HCT116 (cell line): ENCODE measurements around the gene FAM24B. TPM values are rescaled to one million over a fixed set of nuclear protein-coding genes. Genes with fewer than 3 reads are reported as not detected.

Source experiments
- ATAC-seq: fragments of 200-7000 bp; cut with Tn5 transposase; 2 replicates; pipeline ENCODE4 v1.9.1; 2020; ENCODE audit warnings: mild to moderate bottlenecking, moderate library complexity
- BruUV-seq: library from RNA; stranded (reverse); fragments of 400-500 nt; replicated peaks from 2 replicates; lab custom pipeline; 2021; lab: Mats Ljungman, UMichigan
- CTCF ChIA-PET: fragments of 300-600 bp; sonication (Branson Sonifier 250); formaldehyde crosslinking; loops from one replicate; lab custom pipeline; 2021; ENCODE audit warnings: antibody characterized with exemption; lab: Charles Lee
- POLR2A ChIA-PET: fragments of 300-600, 350-600 bp; sonication (Branson Sonifier 250); formaldehyde crosslinking; loops from one replicate; lab custom pipeline; 2021; ENCODE audit warnings: antibody characterized with exemption; lab: Charles Lee
- RAD21 ChIA-PET, 2 experiments: fragments of 300-600 bp; sonication (Branson Sonifier 250); formaldehyde crosslinking; loops; one replicate each; lab custom pipeline; 2023; ENCODE audit warnings: low total read pairs in 2 of 2; ENCODE audit not compliant: uncharacterized antibody in 2 of 2, unreplicated experiment in 2 of 2, low non-redundant PET in 1 of 2; lab: Charles Lee
- DNase-seq: peaks from one replicate; pipeline ENCODE4 v3.0.0-alpha.2; 2010; ENCODE audit warnings: low read depth, low spot score
- H2AFZ ChIP-seq: fragments of 200-600 bp; shearing (Covaris generic), sonication (generic); 2 replicates; pipeline ENCODE4 v1.6.1; 2017; ENCODE audit warnings: low read depth, mixed run types, mixed read lengths, antibody characterized with exemption, low read length; ENCODE audit not compliant: poor library complexity, severe bottlenecking
- H3K27ac ChIP-seq: 2 replicates; pipeline ENCODE4 v1.5.1; 2012; ENCODE audit warnings: low read depth, low read length
- H3K27me3 ChIP-seq: fragments of 200-600 bp; sonication (generic); 2 replicates; pipeline ENCODE4 v1.6.1; 2016; ENCODE audit warnings: mixed run types, low read length, mixed read lengths; ENCODE audit not compliant: insufficient read depth
- H3K36me3 ChIP-seq, 2 experiments: fragments of 200-500 bp in 1 of 2; fragments of 200-600 bp in 1 of 2; sonication (Bioruptor generic) in 1 of 2; sonication (generic) in 1 of 2; 2 replicates each; pipeline versions ENCODE4 v1.5.1 to v1.6.1; 2014 to 2016; ENCODE audit warnings: low read length in 2 of 2, inconsistent platforms in 1 of 2, mixed read lengths in 1 of 2, mixed run types in 1 of 2; ENCODE audit not compliant: insufficient read depth in 2 of 2, control insufficient read depth in 1 of 2
- H3K4me1 ChIP-seq, 2 experiments: fragments of 200-600 bp in 1 of 2; sonication (generic) in 1 of 2; 2 replicates each; pipeline versions ENCODE4 v1.5.1 to v1.6.1; 2012 to 2017; ENCODE audit warnings: low read length in 2 of 2, inconsistent platforms in 1 of 2, mild to moderate bottlenecking in 1 of 2, mixed read lengths in 1 of 2, mixed run types in 1 of 2, moderate library complexity in 1 of 2; ENCODE audit not compliant: insufficient read depth in 2 of 2, control insufficient read depth in 1 of 2
- H3K4me2 ChIP-seq: fragments of 200-600 bp; sonication (generic); 2 replicates; pipeline ENCODE4 v1.6.1; 2017; ENCODE audit warnings: mixed run types, low read length, mixed read lengths
- H3K4me3 ChIP-seq, 2 experiments: fragments of 200-600 bp in 1 of 2; sonication (generic) in 1 of 2; replicated peaks in 1 of 2; 2 replicates each; pipeline ENCODE4 v1.5.1; 2011 to 2016; ENCODE audit warnings: low read length in 2 of 2, control low read depth in 1 of 2, low read depth in 1 of 2, mild to moderate bottlenecking in 1 of 2, mixed read lengths in 1 of 2, mixed run types in 1 of 2
- H3K79me2 ChIP-seq: fragments of 200-600 bp; sonication (generic); 2 replicates; pipeline ENCODE4 v1.6.1; 2017; ENCODE audit warnings: mild to moderate bottlenecking, mixed run types, low read length, moderate library complexity, mixed read lengths; ENCODE audit not compliant: insufficient read depth
- H3K9ac ChIP-seq: fragments of 200-600 bp; sonication (generic); 2 replicates; pipeline ENCODE4 v1.6.1; 2016; ENCODE audit warnings: low read length, mixed read lengths
- H3K9me2 ChIP-seq: fragments of 200-600 bp; sonication (generic), shearing (Covaris generic); 2 replicates; pipeline ENCODE4 v1.6.1; 2017; ENCODE audit warnings: mixed run types, mild to moderate bottlenecking, moderate library complexity; ENCODE audit not compliant: insufficient read depth
- H3K9me3 ChIP-seq, 2 experiments: fragments of 200-500 bp in 1 of 2; fragments of 200-600 bp in 1 of 2; sonication (Bioruptor generic) in 1 of 2; sonication (generic) in 1 of 2; 2 replicates each; pipeline ENCODE4 v1.6.1; 2014 to 2017; ENCODE audit warnings: low read length in 2 of 2, mixed read lengths in 2 of 2, inconsistent platforms in 1 of 2, low read depth in 1 of 2, mild to moderate bottlenecking in 1 of 2, mixed run types in 1 of 2, moderate library complexity in 1 of 2; ENCODE audit not compliant: control insufficient read depth in 1 of 2, insufficient read depth in 1 of 2
- H4K20me1 ChIP-seq: fragments of 200-600 bp; sonication (generic), shearing (Covaris generic); 2 replicates; pipeline ENCODE4 v1.6.1; 2017; ENCODE audit warnings: mixed run types, mild to moderate bottlenecking, moderate library complexity; ENCODE audit not compliant: insufficient read depth
- CBX3 ChIP-seq: IDR thresholded peaks from 2 replicates; pipeline ENCODE4 v1.6.1; 2012; ENCODE audit warnings: low read depth
- CEBPB ChIP-seq: IDR thresholded peaks from 2 replicates; pipeline ENCODE4 v1.6.1; 2012; ENCODE audit warnings: low read depth
- EGR1 ChIP-seq: IDR thresholded peaks from 2 replicates; pipeline ENCODE4 v1.6.1; 2012; ENCODE audit warnings: low read depth
- ELF1 ChIP-seq: IDR thresholded peaks from 2 replicates; pipeline ENCODE4 v1.6.1; 2012; ENCODE audit warnings: low read depth, borderline replicate concordance
- EZH2 ChIP-seq: fragments of 200-600 bp; sonication (generic); IDR thresholded peaks from 2 replicates; pipeline ENCODE4 v1.6.1; 2017; ENCODE audit warnings: antibody characterized with exemption, mixed run types
- JUND ChIP-seq: IDR thresholded peaks from 2 replicates; pipeline ENCODE4 v1.6.1; 2012
- POLR2A ChIP-seq: IDR thresholded peaks from 2 replicates; pipeline ENCODE4 v1.7.0; 2011; ENCODE audit warnings: borderline replicate concordance; ENCODE audit not compliant: insufficient read depth, insufficient read length; ENCODE audit errors: extremely low read depth
- POLR2AphosphoS5 ChIP-seq: IDR thresholded peaks from 2 replicates; pipeline ENCODE4 v1.6.1; 2011; ENCODE audit warnings: mild to moderate bottlenecking, low read depth, low read length, moderate library complexity
- RAD21 ChIP-seq: IDR thresholded peaks from 2 replicates; pipeline ENCODE4 v1.6.1; 2012; ENCODE audit warnings: low read depth, mild to moderate bottlenecking
- SIN3A ChIP-seq: IDR thresholded peaks from 2 replicates; pipeline ENCODE4 v1.6.1; 2012; ENCODE audit warnings: low read depth
- SRF ChIP-seq: IDR thresholded peaks from 2 replicates; pipeline ENCODE4 v1.6.1; 2012; ENCODE audit warnings: low read depth
- TCF7L2 ChIP-seq: IDR thresholded peaks from 2 replicates; pipeline ENCODE4 v1.7.0; 2011; ENCODE audit warnings: borderline replicate concordance, inconsistent platforms; ENCODE audit not compliant: insufficient read depth, insufficient read length; ENCODE audit errors: extremely low read depth
- YY1 ChIP-seq: IDR thresholded peaks from 2 replicates; pipeline ENCODE4 v1.6.1; 2011; ENCODE audit warnings: low read length, low read depth, moderate library complexity, mild to moderate bottlenecking; ENCODE audit not compliant: insufficient replicate concordance; ENCODE audit errors: extremely low read depth
- ZFX ChIP-seq: fragments of 450-650 bp; IDR thresholded peaks from 2 replicates; pipeline ENCODE4 v1.6.1; 2017
- ZNF274 ChIP-seq: fragments of 200-500 bp; sonication (Bioruptor generic); IDR thresholded peaks from 2 replicates; pipeline ENCODE4 v1.6.1; 2014; ENCODE audit warnings: mild to moderate bottlenecking, low read depth, low read length, inconsistent platforms
- intact Hi-C: fragments of 100-400 bp; cut with micrococcal nuclease; formaldehyde crosslinking; loops from 2 replicates; pipeline ENCODE4 v1.10.0; 2022
- total RNA-seq: library from RNA; stranded (reverse); gene quantifications from one replicate; pipeline ENCODE4 v1.2.1, GENCODE V29; 2021; ENCODE audit not compliant: unreplicated experiment
- TF ChIP-seq, protein P1 (sequence below), 3 experiments: fragments of 200-600 bp in 1 of 3; sonication (generic) in 1 of 3; IDR thresholded peaks in 2 of 3; conservative IDR thresholded peaks in 1 of 3; 2 replicates each; pipeline ENCODE4 v1.5.1; 2012 to 2017; ENCODE audit warnings: low read depth in 2 of 3, low read length in 2 of 3, antibody characterized with exemption in 1 of 3, borderline replicate concordance in 1 of 3, control low read depth in 1 of 3, mild to moderate bottlenecking in 1 of 3, mixed read lengths in 1 of 3, mixed run types in 1 of 3, moderate library complexity in 1 of 3; ENCODE audit not compliant: insufficient read depth in 1 of 3
- TF ChIP-seq, protein P2 (sequence below): IDR thresholded peaks from 2 replicates; pipeline ENCODE4 v1.6.1; 2012
- TF ChIP-seq, protein P3 (sequence below): IDR thresholded peaks from 2 replicates; pipeline ENCODE4 v1.6.1; 2012; ENCODE audit warnings: low read depth
- TF ChIP-seq, protein P4 (sequence below): IDR thresholded peaks from 2 replicates; pipeline ENCODE4 v1.6.1; 2011; ENCODE audit warnings: mild to moderate bottlenecking, low read length, moderate library complexity; ENCODE audit not compliant: insufficient replicate concordance; ENCODE audit errors: extremely low read depth
- TF ChIP-seq, protein P5 (sequence below): IDR thresholded peaks from 2 replicates; pipeline ENCODE4 v1.6.1; 2012

FAM24B gene
- total RNA-seq, 1 experiment from 2014 or later = 6.8 TPM

DNA sequence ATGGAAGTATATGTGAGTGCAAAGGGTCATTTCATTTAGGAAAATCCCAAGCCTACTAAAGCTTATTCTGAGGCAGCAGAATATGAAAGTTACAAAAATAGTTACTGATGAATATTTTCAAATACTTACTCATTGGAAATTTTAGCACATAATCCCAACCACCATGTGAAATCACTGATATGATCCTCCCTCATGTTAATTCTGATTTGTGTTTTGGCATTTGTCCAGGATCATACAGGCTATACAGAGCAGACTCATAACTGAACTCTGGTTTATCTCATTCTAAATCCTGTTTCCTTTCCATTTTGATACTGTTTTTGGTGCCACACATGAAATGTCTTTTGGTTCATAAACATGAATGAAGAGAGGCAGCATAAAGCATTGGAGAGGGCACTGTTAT is 3.4 kb upstream of the FAM24B start:
- no peaks in the 10 kb centered on the region for H3K36me3 ChIP-seq
- H3K9me3 ChIP-seq = no peaks in the 10 kb centered on the region
- DNase-seq (no peak), ATAC-seq (no peak)
- peaks cover 20% of the 10 kb centered on the region; the same call in 1 of the 2 replicates for H3K27me3 ChIP-seq
- ChIA-PET CTCF (no interaction called here), RAD21 (no interaction called here), POLR2A (no interaction called here)
- no peaks in the 10 kb centered on the region for H4K20me1 ChIP-seq
- no peak overlapping the region for H3K9ac ChIP-seq
- TF ChIP-seq ELF1 (no peak), CBX3 (no peak), EZH2 (no peak), CEBPB (no peak), ZFX (no peak), JUND (no peak), EGR1 (no peak), YY1 (no peak), RAD21 (no peak), POLR2A (no peak), ZNF274 (no peak), TCF7L2 (no peak), SIN3A (no peak), POLR2AphosphoS5 (no peak), SRF (no peak)
- TF ChIP-seq, protein P1, sequence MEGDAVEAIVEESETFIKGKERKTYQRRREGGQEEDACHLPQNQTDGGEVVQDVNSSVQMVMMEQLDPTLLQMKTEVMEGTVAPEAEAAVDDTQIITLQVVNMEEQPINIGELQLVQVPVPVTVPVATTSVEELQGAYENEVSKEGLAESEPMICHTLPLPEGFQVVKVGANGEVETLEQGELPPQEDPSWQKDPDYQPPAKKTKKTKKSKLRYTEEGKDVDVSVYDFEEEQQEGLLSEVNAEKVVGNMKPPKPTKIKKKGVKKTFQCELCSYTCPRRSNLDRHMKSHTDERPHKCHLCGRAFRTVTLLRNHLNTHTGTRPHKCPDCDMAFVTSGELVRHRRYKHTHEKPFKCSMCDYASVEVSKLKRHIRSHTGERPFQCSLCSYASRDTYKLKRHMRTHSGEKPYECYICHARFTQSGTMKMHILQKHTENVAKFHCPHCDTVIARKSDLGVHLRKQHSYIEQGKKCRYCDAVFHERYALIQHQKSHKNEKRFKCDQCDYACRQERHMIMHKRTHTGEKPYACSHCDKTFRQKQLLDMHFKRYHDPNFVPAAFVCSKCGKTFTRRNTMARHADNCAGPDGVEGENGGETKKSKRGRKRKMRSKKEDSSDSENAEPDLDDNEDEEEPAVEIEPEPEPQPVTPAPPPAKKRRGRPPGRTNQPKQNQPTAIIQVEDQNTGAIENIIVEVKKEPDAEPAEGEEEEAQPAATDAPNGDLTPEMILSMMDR (IDR thresholded peaks at IDR 0.05 in 2 of 3, conservative IDR thresholded peaks at IDR 0.05 in 1 of 3; ENCODE audit: borderline replicate concordance in 1 of 3, insufficient read depth in 1 of 3, low read depth in 2 of 3, low read length in 2 of 3) = no peak
- TF ChIP-seq, protein P2, sequence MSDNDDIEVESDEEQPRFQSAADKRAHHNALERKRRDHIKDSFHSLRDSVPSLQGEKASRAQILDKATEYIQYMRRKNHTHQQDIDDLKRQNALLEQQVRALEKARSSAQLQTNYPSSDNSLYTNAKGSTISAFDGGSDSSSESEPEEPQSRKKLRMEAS = no peak
- TF ChIP-seq, protein P3, sequence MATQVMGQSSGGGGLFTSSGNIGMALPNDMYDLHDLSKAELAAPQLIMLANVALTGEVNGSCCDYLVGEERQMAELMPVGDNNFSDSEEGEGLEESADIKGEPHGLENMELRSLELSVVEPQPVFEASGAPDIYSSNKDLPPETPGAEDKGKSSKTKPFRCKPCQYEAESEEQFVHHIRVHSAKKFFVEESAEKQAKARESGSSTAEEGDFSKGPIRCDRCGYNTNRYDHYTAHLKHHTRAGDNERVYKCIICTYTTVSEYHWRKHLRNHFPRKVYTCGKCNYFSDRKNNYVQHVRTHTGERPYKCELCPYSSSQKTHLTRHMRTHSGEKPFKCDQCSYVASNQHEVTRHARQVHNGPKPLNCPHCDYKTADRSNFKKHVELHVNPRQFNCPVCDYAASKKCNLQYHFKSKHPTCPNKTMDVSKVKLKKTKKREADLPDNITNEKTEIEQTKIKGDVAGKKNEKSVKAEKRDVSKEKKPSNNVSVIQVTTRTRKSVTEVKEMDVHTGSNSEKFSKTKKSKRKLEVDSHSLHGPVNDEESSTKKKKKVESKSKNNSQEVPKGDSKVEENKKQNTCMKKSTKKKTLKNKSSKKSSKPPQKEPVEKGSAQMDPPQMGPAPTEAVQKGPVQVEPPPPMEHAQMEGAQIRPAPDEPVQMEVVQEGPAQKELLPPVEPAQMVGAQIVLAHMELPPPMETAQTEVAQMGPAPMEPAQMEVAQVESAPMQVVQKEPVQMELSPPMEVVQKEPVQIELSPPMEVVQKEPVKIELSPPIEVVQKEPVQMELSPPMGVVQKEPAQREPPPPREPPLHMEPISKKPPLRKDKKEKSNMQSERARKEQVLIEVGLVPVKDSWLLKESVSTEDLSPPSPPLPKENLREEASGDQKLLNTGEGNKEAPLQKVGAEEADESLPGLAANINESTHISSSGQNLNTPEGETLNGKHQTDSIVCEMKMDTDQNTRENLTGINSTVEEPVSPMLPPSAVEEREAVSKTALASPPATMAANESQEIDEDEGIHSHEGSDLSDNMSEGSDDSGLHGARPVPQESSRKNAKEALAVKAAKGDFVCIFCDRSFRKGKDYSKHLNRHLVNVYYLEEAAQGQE = no peak
- TF ChIP-seq, protein P4, sequence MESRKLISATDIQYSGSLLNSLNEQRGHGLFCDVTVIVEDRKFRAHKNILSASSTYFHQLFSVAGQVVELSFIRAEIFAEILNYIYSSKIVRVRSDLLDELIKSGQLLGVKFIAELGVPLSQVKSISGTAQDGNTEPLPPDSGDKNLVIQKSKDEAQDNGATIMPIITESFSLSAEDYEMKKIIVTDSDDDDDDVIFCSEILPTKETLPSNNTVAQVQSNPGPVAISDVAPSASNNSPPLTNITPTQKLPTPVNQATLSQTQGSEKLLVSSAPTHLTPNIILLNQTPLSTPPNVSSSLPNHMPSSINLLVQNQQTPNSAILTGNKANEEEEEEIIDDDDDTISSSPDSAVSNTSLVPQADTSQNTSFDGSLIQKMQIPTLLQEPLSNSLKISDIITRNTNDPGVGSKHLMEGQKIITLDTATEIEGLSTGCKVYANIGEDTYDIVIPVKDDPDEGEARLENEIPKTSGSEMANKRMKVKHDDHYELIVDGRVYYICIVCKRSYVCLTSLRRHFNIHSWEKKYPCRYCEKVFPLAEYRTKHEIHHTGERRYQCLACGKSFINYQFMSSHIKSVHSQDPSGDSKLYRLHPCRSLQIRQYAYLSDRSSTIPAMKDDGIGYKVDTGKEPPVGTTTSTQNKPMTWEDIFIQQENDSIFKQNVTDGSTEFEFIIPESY = no peak
- TF ChIP-seq, protein P5, sequence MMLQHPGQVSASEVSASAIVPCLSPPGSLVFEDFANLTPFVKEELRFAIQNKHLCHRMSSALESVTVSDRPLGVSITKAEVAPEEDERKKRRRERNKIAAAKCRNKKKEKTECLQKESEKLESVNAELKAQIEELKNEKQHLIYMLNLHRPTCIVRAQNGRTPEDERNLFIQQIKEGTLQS = no peak
- H3K4me1 ChIP-seq = peaks cover 0 to 6% of the 10 kb centered on the region in 2 experiments; a peak in 1 of 4 replicates
- intact Hi-C loops = no loop called here
- BruUV-seq = no TSS peak
- peaks cover 14% of the 10 kb centered on the region for H3K79me2 ChIP-seq
- no peak overlapping the region for H3K27ac ChIP-seq
- no peak overlapping the region for H3K4me2 ChIP-seq
- H3K4me3 ChIP-seq = no peak overlapping the region
- H2AFZ ChIP-seq = no peak overlapping the region
- no peaks in the 10 kb centered on the region for H3K9me2 ChIP-seq
